ENCODE results near the gene XPR1.
"Not testable (repeated sequence)": the region's sequence is repeated elsewhere in the genome, so short reads cannot be mapped to it uniquely, and the experiment has no call there.

Gene XPR1

DNA sequence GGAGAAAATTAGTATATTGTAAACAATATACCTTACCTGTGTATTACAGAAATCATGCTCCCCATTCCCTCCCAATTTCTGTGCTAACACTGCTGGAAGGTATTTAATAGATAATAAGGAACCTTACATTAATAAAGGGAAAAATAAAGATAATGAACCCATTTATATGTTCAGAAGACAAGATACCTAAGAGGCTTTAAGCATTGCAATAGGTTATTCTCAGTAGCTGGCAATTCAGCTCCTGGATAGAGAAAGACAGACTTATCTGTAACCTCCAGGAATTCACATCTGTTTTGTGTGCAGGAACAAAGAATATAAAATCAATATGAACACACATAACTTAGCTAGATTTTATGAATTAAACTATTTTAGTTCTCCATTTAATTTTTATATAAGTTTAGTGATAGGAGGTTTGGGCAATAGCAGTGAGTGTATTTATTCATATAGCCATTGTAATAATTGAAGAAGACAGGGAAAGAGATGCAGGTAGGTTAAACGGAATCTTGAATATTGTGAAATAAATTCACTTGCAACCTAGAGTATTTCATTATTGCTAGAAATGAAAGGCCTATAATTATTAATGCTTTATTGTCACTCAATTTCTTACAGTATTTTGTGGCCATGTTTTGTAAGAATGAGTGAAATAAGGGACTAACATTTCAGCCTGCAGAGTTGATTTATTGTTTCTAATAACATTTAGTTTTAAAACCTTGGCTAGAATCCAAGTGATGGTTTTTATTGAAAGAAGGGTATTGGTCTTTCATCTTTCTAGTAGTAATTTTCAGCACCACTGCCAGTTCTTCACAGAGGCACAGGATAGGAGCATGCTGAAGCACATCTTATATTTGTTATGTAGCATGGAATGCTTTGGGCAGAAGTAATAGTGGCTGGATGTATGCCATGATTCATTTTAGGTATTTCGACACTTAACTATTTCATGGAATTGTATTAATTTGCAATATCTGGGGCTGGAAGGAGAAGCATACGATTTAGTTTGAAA, 1.5 kb downstream of the XPR1 start:
- no peaks in the 10 kb centered on the region for H3K9me3 ChIP-seq (ENCODE audit: control insufficient read depth, low read length)
- no peak overlapping the region for H3K9ac ChIP-seq (ENCODE audit: low read length)
- H3K36me3 ChIP-seq (ENCODE audit: control insufficient read depth, insufficient read depth, low read length): no peaks in the 10 kb centered on the region
- no peaks in the 10 kb centered on the region for H3K4me1 ChIP-seq (ENCODE audit: control insufficient read depth, insufficient read depth, low read length)
- H3K4me3 ChIP-seq (ENCODE audit: low read length): peak overlapping the region; percentile 66
- H3K27me3 ChIP-seq (ENCODE audit: control insufficient read depth, insufficient read depth, low read length): no peaks in the 10 kb centered on the region

GRCh38 chr1:180636138-180636537, 4.3 kb downstream of the XPR1 start:
- H3K4me3 ChIP-seq (ENCODE audit: low read length): no peak overlapping the region
- H3K4me1 ChIP-seq (ENCODE audit: control insufficient read depth, insufficient read depth, low read length): no peaks in the 10 kb centered on the region
- no peak overlapping the region for H3K9ac ChIP-seq (ENCODE audit: low read length)
- H3K27me3 ChIP-seq (ENCODE audit: control insufficient read depth, insufficient read depth, low read length): no peaks in the 10 kb centered on the region
- H3K9me3 ChIP-seq (ENCODE audit: control insufficient read depth, low read length): no peaks in the 10 kb centered on the region
- H3K36me3 ChIP-seq (ENCODE audit: control insufficient read depth, insufficient read depth, low read length): no peaks in the 10 kb centered on the region

GRCh38 chr1:180639871-180640270, 8.0 kb downstream of the XPR1 start:
- Histone ChIP-seq H3K27me3 (ENCODE audit: control insufficient read depth, insufficient read depth, low read length) (no peaks in the 10 kb centered on the region), H3K36me3 (ENCODE audit: control insufficient read depth, insufficient read depth, low read length) (no peaks in the 10 kb centered on the region), H3K9ac (ENCODE audit: low read length) (no peak overlapping the region), H3K9me3 (ENCODE audit: control insufficient read depth, low read length) (no peaks in the 10 kb centered on the region), H3K4me3 (ENCODE audit: low read length) (no peak overlapping the region), H3K4me1 (ENCODE audit: control insufficient read depth, insufficient read depth, low read length) (peaks cover 6% of the 10 kb centered on the region)

DNA sequence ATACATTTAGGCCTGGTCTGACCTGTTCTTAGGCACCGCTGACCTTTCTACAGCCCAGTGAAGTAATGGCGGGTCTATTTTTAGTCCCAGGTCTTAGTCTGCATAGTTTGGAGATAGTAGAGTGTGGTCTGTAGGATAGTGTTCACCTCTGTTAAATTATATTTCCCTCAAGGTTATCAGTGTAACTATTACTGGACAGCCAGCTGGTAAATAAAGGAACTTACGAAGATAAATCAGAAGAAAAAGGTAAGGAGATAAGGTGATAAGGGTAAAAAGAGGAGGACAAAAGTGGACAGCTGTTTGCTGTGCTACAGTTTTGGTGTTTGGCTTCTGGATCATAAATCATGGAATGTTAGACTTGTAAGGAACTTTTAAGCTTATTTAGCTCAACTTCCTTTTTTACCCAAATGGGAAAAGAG, 8.7 kb downstream of the XPR1 start:
- Histone ChIP-seq H3K9ac (ENCODE audit: low read length) (no peak overlapping the region), H3K36me3 (ENCODE audit: control insufficient read depth, insufficient read depth, low read length) (no peaks in the 10 kb centered on the region), H3K4me1 (ENCODE audit: control insufficient read depth, insufficient read depth, low read length) (peaks cover 6% of the 10 kb centered on the region), H3K9me3 (ENCODE audit: control insufficient read depth, low read length) (no peaks in the 10 kb centered on the region), H3K4me3 (ENCODE audit: low read length) (no peak overlapping the region), H3K27me3 (ENCODE audit: control insufficient read depth, insufficient read depth, low read length) (no peaks in the 10 kb centered on the region)

DNA sequence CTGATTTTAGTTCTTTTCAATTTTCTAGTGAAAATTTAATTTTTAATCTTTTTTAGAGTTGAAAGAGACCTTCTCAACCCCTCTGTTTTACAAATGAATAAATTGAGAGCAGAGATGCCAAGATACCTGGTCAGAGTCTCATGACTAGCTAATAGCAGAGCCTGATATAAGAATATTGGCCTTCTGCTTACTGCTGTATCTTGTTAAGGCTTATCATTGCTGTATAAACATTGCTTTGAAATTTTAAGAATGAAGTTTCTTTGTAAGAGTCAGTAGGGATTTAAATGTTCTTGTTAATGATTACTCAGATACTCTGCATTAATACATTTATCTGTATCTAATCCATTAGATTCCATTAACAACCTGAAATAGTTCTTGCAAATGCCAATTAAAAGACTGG, 9.8 kb downstream of the XPR1 start:
- H3K27me3 ChIP-seq (ENCODE audit: control insufficient read depth, insufficient read depth, low read length): no peaks in the 10 kb centered on the region
- H3K36me3 ChIP-seq (ENCODE audit: control insufficient read depth, insufficient read depth, low read length): no peaks in the 10 kb centered on the region
- no peaks in the 10 kb centered on the region for H3K9me3 ChIP-seq (ENCODE audit: control insufficient read depth, low read length)
- no peak overlapping the region for H3K4me3 ChIP-seq (ENCODE audit: low read length)
- no peak overlapping the region for H3K9ac ChIP-seq (ENCODE audit: low read length)
- H3K4me1 ChIP-seq (ENCODE audit: control insufficient read depth, insufficient read depth, low read length): peaks cover 6% of the 10 kb centered on the region

- no peak overlapping the region for H3K4me3 ChIP-seq (ENCODE audit: low read length)
- H3K9ac ChIP-seq (ENCODE audit: low read length): no peak overlapping the region
- no peaks in the 10 kb centered on the region for H3K9me3 ChIP-seq (ENCODE audit: control insufficient read depth, low read length)
- H3K27me3 ChIP-seq (ENCODE audit: control insufficient read depth, insufficient read depth, low read length): no peaks in the 10 kb centered on the region
- H3K36me3 ChIP-seq (ENCODE audit: control insufficient read depth, insufficient read depth, low read length): no peaks in the 10 kb centered on the region
- H3K4me1 ChIP-seq (ENCODE audit: control insufficient read depth, insufficient read depth, low read length): peaks cover 6% of the 10 kb centered on the region
Observed at GRCh38 chr1:180642781-180643180, 11.0 kb downstream of the XPR1 start.

- H3K9me3 ChIP-seq (ENCODE audit: control insufficient read depth, low read length): no peaks in the 10 kb centered on the region
- H3K9ac ChIP-seq (ENCODE audit: low read length): no peak overlapping the region
- H3K27me3 ChIP-seq (ENCODE audit: control insufficient read depth, insufficient read depth, low read length): no peaks in the 10 kb centered on the region
- H3K4me3 ChIP-seq (ENCODE audit: low read length): no peak overlapping the region
- no peaks in the 10 kb centered on the region for H3K36me3 ChIP-seq (ENCODE audit: control insufficient read depth, insufficient read depth, low read length)
- H3K4me1 ChIP-seq (ENCODE audit: control insufficient read depth, insufficient read depth, low read length): peaks cover 6% of the 10 kb centered on the region
Observed at GRCh38 chr1:180643693-180644092, 11.9 kb downstream of the XPR1 start.

- Histone ChIP-seq H3K4me1 (ENCODE audit: control insufficient read depth, insufficient read depth, low read length) (peaks cover 6% of the 10 kb centered on the region), H3K4me3 (ENCODE audit: low read length) (no peak overlapping the region), H3K9me3 (ENCODE audit: control insufficient read depth, low read length) (no peaks in the 10 kb centered on the region), H3K9ac (ENCODE audit: low read length) (no peak overlapping the region), H3K27me3 (ENCODE audit: control insufficient read depth, insufficient read depth, low read length) (no peaks in the 10 kb centered on the region), H3K36me3 (ENCODE audit: control insufficient read depth, insufficient read depth, low read length) (no peaks in the 10 kb centered on the region)
Observed at GRCh38 chr1:180644526-180645192, 12.8 kb downstream of the XPR1 start.

- not testable (repeated sequence) for H3K4me1 ChIP-seq (ENCODE audit: control insufficient read depth, insufficient read depth, low read length); H3K9me3 ChIP-seq (ENCODE audit: control insufficient read depth, low read length)
Observed at GRCh38 chr1:180645261-180645660, 13.4 kb downstream of the XPR1 start.

DNA sequence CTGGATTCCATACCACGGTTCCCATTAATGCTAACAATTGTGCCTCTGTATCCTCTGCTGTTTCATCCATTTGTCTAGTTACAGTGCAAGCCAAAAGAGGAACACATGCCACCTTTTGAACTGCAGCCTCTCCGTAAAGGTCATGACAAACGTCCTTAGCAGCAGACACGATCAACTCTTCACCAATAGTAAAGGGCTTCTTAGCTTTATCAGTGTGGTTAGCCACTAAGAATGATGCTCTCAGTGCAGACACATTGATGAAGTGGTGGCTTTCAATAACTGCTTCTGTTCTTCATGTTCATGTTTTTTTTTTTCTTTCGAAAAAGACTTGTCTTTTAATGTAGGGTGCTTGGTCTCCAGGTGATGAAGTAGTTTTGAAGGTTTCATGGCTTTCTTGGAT, 14.3 kb downstream of the XPR1 start:
- Histone ChIP-seq H3K4me1 (ENCODE audit: control insufficient read depth, insufficient read depth, low read length) (peaks cover 6% of the 10 kb centered on the region), H3K4me3 (ENCODE audit: low read length) (no peak overlapping the region), H3K9ac (ENCODE audit: low read length) (no peak overlapping the region), H3K9me3 (ENCODE audit: control insufficient read depth, low read length) (no peaks in the 10 kb centered on the region), H3K27me3 (ENCODE audit: control insufficient read depth, insufficient read depth, low read length) (no peaks in the 10 kb centered on the region), H3K36me3 (ENCODE audit: control insufficient read depth, insufficient read depth, low read length) (no peaks in the 10 kb centered on the region)

More at GRCh38 chr1:180645261-180645660, 13.4 kb downstream of the XPR1 start:
- H3K27me3 ChIP-seq (ENCODE audit: control insufficient read depth, insufficient read depth, low read length); H3K36me3 ChIP-seq (ENCODE audit: control insufficient read depth, insufficient read depth, low read length); H3K4me3 ChIP-seq (ENCODE audit: low read length); H3K9ac ChIP-seq (ENCODE audit: low read length): not testable (repeated sequence)

DNA sequence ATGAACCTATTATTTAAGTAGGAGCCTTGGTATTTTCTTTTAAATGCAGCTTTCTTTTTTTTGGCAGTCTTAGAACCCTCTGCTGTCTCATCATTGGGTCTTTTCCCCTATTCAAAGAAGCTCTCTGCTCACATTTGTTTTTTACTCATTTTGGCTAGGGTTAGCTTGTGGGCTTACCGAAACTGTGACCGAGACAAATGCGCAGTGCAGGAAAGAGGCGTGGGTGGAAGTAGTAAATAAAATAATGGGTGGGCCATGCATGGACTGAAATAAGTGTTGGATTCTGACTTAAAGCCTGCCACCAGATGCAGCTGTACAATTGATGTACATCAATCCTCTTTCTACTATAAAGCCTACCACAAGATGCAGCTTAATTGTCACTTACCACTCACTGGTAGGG, 14.7 kb downstream of the XPR1 start:
- no peak overlapping the region for H3K9ac ChIP-seq (ENCODE audit: low read length)
- H3K4me1 ChIP-seq (ENCODE audit: control insufficient read depth, insufficient read depth, low read length): peaks cover 6% of the 10 kb centered on the region
- no peaks in the 10 kb centered on the region for H3K9me3 ChIP-seq (ENCODE audit: control insufficient read depth, low read length)
- no peaks in the 10 kb centered on the region for H3K27me3 ChIP-seq (ENCODE audit: control insufficient read depth, insufficient read depth, low read length)
- H3K36me3 ChIP-seq (ENCODE audit: control insufficient read depth, insufficient read depth, low read length): no peaks in the 10 kb centered on the region
- no peak overlapping the region for H3K4me3 ChIP-seq (ENCODE audit: low read length)

- Histone ChIP-seq H3K9ac (ENCODE audit: low read length) (no peak overlapping the region), H3K9me3 (ENCODE audit: control insufficient read depth, low read length) (no peaks in the 10 kb centered on the region), H3K4me1 (ENCODE audit: control insufficient read depth, insufficient read depth, low read length) (no peaks in the 10 kb centered on the region), H3K36me3 (ENCODE audit: control insufficient read depth, insufficient read depth, low read length) (no peaks in the 10 kb centered on the region), H3K4me3 (ENCODE audit: low read length) (no peak overlapping the region), H3K27me3 (ENCODE audit: control insufficient read depth, insufficient read depth, low read length) (no peaks in the 10 kb centered on the region)
Observed at GRCh38 chr1:180652792-180653191, 21.0 kb downstream of the XPR1 start.

All from mucosa of stomach (tissue), 1 donor.